SKM-1 treated with dmso at 0.1 percent for 144 hours (cell line): ENCODE results near the gene DNAI7.

Source experiments
- DNase-seq: peaks from one replicate; lab custom pipeline; 2025; ENCODE audit not compliant: unreplicated experiment; lab: John Stamatoyannopoulos, UW

Gene DNAI7

DNA sequence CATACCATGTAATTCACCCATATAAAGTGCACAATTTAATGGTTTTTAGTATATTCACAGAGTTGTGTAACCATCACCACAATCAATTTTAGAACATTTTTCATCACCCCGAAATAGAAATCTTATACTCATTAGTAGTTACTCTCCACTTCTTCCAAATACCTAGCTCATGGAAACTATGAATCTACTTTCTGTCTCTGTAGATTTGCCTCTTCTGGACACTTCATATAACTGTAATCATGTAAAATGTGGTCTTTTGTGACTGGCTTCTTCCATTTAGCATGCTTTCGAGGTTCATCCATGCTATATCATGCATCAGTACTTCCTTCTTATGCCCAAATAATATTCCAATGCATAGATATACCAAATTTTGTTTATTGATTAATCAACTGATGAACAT, 10.8 kb downstream of the DNAI7 start:
- DNase-seq: no peak

DNA sequence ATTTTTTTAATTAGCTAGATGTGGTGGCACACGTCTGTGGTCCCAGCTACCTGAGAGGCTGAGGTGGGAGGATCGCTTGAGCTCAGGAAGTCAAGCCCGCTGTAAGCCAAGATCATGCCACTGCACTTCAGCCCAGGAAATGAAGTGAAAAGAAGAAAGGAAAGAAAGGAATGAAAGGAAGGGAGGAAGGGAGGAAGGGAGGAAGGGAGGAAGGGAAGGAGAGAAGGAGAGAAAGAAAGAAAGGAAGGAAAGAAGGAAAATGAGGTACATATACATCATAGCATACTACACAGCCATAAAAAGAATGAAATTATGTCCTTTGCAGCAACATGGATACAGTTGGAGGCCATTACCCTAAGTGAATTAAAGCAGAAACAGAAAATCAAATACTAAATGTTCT, 12.2 kb downstream of the DNAI7 start:
- no peak for DNase-seq

DNA sequence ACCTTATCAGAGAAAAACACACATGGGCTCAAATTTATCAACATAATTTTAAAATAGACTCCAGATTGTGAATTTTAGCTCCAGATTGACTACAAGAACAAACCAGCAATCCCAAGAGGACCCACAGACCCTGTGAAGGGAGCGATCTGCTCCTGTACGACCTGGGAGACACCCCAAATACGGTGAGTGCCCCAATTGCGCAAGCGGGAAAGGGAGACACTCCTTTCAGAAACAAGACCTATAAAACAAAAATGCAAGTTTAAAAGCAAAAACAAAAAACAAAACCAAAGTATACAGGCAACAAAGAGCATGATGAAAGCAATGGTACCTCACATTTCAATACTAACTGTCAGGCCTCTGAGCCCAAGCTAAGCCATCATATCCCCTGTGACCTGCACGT, 32.1 kb downstream of the DNAI7 start:
- DNase-seq: no peak

DNA sequence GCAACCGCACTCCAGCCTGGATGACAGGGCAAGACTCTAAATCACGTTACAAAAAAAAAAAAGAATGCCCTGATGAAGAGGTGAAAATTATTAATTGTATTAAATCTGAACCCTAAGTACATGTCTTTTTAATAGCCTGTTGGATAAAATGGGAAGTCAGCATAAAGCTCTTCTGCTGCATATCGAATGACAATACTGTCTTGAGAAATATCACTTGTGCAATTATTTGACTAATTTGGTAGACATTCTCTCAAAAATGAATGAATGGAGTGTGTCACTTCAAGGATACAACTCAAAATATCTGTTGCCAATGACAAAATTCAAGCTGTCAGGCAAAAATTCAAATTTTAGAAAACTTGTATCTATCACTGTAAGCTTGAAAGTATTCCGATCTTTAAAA, 38.9 kb downstream of the DNAI7 start:
- DNase-seq: no peak

DNA sequence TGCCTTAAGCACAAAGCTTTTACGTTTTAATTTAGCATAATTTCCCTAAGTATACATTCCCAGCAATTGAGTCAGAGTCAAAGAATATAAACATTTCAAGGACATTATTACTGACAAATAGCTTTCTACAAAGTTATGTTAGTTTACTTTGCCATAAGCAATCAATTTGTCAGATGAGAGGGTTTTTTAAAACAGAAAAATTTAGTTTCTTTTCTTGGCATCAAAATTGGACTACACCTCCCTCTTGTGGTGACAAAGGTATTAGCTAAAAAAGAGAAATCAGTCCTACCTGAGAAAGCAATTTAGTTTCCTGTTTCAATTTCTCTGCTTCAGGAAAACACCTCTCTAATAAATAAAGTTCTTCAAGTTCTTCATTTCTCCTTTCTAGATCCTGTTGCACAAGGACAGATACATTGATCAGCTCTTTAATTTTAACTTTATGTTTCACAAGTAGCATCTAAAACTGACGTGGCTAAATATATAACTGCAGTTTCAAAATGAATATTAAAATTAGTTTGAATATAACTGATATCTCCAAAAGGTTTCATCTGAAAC, 39.9 kb downstream of the DNAI7 start:
- DNase-seq: peak; percentile 3

DNA sequence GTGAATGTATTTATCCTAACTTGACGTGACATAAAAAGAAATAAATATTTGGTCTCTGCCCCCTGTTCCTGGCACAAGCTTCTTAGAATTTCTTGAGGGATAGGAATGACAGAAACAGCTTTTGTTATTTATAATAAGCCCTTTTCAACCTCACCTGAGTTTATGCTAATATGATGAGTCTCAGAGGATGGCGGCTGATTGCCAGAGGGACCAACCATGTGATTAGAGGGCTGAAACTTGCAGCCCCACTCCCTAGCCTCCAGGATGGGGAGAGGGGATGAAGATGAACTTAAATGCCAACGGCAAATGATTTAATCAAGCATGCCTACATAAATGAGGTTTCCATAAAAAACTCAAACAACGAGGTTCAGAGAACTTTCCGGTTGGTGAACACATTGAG, 42.9 kb downstream of the DNAI7 start:
- DNase-seq: no peak

DNA sequence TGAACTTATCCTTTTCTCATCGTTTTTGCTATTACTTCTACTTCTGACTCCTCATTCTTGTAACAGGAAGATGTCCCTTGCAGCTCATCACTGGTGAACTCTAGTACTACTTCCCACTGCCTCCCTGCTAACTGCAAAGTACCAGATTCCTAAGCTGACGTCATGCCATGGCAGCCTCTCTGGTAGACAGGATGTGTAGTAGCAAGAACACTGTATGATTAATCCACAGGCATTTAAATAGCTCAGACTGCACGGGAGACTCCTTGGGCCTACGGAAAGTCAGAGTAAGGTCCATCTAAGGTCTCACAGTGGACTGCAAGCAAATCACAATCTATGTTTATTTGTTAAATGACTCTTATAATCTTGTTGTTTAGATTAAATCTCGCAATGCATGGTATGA, 43.5 kb downstream of the DNAI7 start:
- no peak for DNase-seq

DNA sequence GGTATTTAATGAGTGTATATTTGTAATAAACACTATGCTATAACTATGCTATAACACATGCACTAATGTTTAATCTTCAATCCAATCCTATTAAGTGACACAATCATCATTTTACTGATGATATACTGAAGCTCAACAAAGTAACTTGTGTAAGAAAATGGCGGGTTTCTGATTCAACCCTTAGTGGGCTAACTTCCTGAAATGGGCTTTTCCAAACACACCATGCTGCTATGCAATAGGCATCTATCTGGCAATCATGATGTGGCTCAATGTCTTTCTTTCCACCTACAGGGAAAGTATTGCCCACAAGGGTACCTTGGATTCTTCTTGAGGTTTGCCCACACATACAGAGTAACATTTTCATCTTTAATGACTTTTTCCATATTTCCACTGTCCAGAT, 48.3 kb downstream of the DNAI7 start:
- DNase-seq: no peak

DNA sequence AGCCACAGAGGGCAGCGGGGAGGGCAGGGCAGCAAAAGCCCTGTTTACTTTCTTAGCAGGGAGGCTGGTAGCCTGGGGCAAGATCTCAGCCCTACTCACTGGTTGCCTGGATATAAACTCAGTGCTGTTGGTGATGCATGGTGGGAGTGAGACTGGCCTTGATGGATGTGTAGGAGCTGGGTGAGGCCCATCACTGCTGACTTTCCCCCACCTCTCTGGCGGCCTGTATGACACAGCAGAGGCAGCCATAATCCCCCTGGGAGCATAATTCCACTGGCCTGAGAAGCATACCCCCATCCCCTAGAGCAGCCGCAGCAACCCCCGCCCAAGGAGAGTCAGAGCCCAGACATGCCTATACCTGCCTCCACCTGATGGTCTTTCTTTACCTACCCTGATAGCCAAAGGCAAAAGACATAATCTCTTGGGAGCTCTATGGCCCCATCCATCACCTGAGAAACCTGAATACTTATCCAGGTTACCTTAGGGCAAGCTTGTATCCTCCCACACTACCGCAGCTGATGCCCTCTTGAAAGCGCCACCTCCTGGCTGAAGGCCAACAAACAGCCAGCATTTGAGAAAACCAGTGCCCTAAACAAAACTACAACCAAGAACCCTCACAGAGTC, 59.3 kb downstream of the DNAI7 start:
- DNase-seq: no peak

DNA sequence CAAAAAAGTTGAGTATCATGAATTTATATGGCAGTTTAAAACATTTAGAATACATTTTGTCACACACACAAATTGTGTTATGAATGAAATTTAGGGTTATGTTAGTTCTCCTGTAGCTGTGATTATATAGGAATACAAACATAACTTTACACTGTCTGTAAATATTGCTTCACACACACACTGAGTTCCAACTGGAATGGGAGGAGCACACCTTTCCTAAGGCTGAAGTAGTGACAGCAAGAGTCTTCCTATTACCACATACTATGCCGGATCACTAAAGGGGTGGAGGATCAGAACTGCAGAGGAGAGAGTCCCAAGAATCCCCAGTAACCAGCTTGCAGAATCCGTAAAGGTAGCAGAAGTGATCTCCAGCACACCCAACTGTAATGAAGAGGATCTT, 63.7 kb downstream of the DNAI7 start:
- no peak for DNase-seq

DNA sequence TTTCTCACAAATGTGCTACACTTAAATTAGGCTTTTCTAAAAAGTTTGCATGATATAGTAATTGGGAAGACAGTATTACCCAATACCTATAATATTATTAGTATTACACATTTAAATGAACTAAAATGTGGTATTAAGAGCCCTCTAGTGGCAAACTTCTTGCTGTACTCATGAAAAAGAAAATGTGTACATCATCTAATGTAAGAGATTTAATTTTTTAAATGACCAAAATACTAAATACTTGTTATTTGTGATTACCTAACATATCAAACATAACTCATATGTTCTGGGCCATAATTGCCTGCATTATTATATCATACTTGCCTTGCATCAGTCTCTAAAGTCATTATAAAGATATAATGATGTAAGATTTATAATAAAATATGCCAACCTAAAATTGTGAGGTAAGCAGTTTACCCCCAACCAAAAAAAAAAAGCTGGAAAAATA, 64.2 kb downstream of the DNAI7 start:
- DNase-seq: peak; percentile 13

DNA sequence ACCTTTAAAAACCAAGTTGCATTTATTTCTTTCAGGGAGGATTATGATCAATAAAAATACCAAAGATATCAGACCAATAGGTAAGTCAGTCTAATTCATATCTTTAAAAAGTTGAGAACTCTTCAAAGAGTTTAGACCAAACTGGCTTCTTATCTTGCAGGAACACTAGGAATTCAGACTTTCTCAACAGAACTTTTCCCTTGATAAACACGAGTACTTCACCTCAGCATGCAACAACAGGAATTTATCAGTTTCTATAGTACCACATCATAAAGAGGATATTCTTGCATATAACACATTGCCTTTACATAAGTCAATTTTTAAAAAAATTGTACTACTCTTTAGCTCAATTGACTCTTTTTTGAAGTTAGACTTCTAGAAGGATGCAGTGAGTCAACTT, 68.2 kb downstream of the DNAI7 start:
- no peak for DNase-seq

DNA sequence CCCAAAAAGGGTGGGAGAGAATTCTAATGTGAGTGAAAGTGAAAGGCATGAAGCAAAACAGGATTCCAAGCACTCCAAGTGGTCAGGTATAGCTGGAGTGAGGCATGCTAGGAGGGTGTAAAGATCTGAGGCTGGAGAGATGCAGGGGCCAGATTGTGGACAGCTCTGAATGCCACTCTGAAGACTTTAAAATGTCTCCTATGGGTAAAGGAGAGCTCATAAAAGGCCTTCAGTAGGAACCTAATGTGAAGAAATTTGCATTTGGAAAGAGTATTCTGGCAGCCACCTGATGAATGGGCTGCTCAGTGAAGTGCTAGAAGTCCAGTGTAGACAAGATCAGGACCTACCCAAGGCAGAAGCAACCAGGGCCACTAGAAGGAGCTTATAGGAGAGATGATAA, 68.9 kb downstream of the DNAI7 start:
- DNase-seq: no peak

DNA sequence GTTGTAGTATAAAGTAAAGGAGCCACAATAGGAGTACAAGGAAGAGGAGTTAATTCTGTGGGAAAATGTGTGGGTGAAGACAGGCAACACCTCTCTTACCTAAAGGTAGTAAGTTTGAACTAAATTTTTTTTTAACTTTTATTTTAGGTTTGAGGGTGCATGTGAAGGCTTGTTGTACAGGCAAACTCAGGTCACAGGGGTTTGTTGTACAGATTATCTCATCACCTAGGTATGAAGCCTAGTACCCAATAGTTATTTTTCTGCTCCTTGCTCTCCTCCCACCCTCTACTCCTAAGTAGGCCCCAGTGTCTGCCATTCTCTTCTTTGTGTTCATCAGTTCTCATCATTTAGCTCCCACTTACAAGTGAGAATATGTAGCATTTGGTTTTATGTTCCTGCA, 70.5 kb downstream of the DNAI7 start:
- DNase-seq: no peak

DNA sequence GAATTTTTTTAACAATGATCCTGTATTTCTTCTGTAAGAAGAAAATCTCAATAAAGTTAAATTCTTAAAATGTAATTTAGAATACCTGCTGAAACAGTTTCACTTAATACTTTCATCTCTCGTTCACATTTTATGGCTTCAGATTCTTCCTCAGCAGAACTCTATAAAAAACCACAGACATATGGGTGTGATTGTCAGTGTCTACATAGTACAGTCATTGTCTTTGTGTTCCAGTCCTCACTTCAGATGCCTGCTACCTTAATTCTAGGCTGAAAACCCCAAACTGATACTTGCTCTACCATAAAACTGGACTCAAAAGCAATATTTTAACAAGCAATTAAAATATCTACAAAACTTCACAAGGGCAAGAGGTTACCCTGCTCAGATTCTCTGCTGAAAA, 71.8 kb downstream of the DNAI7 start:
- no peak for DNase-seq

DNA sequence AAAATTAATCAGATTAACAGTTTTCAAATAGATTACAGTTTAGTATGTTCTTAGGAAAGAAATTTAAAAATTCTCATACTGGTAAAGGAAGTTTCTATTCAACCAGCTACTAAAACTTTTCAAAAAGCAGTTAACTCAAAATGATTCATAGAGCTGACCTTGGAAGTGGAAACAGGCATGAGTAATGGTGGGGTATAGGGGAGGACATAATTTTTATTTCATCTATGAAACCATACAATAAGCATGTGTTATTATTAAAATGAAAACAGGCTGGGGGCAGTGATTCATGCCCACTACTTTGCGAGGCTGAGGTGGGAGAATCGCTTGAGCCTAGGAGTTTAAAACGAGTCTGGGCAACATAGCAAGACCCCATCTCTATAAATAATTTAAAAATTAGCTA, 73.0 kb downstream of the DNAI7 start:
- no peak for DNase-seq

DNA sequence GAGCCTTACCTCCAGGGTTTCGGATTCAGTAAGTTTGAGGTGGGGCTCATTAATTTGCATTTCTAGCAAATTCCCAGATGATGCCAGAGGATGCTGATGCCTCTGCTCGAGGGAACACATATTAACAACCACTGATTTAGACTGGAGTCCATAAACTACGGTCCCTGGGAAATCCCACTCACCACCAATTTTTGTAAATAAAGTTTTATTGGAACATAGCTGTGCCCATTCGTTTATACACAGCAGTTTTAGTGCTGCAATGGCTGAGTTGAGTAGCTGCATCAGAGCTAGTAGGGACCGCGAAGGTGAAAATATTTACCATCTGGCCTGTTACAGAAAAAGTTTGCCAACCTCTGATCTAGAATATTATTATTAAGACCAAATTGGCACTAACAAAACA, 73.8 kb downstream of the DNAI7 start:
- DNase-seq: no peak

DNA sequence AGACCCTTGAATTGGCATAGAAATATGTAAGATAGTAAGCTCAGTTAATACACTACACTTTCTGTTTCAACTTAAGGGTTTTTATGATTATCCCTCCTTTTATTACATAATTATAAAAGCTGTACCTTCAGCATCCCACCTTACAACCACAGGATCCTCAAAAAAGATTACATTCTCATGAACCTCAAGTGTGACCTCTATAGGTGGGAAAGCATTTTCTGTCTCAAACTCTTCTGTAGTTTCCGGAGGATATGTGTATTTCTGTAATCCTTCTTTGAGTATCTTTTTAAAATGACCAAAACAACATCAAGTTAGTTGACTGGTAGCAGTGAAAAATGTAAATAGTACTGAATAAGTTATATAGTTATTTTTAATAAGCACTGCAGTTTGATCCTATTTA, 75.9 kb downstream of the DNAI7 start:
- no peak for DNase-seq

DNA sequence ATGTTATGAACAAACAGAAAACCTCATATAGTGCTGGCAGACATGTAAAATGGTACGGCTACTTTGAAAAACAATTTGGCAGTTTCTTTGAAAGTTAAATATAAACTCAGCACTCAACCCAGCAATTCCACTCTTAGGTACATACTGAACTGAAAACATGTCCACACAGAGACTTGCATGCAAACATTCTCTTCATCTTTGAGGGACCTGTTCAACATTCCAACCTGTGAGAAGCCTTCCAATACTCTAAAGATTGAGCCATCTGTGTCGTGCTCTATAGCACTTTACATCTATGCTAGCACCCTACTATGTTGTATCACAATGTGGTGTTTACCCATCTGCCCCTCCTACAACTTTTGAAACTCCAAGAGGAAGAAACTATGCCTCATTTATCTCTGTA, 79.3 kb downstream of the DNAI7 start:
- no peak for DNase-seq

DNA sequence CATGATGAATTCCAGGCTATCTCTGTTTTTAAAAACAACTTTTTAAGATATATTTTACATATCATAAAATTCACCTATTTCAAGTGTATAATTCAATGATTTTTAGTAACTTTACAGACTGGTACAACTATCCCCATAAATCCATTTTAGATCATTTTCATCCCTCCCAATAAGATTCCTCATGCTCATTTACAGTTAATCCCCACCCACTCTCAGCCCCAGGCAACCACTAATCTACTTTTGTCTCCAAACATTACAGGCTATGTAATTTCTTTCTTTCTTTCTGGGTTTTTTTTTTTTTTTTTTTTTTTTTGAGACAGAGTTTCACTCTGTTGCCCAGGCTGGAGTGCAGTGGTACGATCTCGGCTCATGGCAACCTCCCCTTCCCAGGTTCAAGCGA, 81.3 kb downstream of the DNAI7 start:
- DNase-seq: no peak

DNA sequence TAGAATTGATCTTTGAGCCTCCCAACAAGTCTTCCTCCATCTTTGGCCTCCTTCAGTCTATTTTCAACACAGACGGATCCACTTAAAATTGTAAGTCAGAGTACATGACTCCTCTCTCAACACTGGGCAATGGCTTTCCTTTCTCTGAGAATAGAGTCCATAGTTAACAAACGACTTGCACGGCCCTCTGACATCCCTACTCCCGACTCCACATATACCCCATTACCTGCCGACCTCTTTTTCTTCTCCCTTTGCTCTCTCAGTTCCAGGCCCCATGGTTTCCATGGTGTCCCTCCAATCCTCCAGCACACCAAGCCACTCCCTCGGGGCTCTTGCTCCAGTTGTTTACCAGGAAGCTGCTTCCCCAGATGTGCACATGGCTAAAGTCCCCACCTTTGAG, 84.7 kb downstream of the DNAI7 start:
- no peak for DNase-seq

DNA sequence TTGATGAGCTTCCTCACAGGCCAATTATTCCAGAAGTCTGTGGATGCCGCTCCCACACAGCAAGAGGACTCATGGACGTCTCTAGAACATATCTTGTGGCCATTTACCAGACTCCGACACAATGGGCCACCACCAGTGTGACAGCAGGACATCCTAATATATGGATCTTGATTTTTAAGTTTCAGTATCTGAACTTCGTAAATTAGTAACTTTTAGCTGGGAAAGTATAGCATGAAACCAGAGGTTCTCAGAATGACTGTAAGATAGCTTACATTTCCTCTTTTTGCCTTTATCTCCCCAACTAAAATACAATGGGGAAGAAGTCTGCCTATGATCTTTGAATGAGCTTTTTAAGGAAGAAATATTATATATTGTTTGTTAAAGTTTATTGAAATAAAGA, 87.0 kb downstream of the DNAI7 start:
- no peak for DNase-seq

DNA sequence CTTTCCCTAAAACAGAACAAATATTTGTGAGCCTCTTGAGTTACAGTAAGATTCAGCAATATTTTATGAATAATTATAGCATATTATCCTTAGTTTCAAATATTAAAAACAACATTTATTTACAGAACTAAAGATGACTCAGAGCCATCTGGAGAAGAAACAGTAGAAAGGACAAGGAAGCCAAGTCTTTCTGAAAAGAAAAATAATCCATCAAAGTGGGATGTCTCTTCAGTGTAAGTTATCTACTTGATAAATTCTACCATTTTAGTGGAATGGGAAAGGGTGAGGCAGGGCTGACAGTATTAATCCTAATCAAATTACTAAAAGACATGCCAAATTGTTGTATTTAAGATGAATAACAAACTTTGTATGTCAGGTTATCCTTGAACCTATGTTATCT, 88.1 kb downstream of the DNAI7 start:
- DNase-seq: no peak
